Stimulated activated CD8-positive, alpha-beta memory T cell treated with anti-CD3 and anti-CD28 coated beads, Interleukin-7, amount 100 ng/mL, for 4 hours (primary cell): Measurements from ENCODE around the gene STK17A.

Source experiments
- DNase-seq, 2 donors: peaks; one replicate each; pipeline ENCODE4 v3.0.0-alpha.2; 2020; ENCODE audit warnings: low read depth in 2 of 2

Gene STK17A

DNA sequence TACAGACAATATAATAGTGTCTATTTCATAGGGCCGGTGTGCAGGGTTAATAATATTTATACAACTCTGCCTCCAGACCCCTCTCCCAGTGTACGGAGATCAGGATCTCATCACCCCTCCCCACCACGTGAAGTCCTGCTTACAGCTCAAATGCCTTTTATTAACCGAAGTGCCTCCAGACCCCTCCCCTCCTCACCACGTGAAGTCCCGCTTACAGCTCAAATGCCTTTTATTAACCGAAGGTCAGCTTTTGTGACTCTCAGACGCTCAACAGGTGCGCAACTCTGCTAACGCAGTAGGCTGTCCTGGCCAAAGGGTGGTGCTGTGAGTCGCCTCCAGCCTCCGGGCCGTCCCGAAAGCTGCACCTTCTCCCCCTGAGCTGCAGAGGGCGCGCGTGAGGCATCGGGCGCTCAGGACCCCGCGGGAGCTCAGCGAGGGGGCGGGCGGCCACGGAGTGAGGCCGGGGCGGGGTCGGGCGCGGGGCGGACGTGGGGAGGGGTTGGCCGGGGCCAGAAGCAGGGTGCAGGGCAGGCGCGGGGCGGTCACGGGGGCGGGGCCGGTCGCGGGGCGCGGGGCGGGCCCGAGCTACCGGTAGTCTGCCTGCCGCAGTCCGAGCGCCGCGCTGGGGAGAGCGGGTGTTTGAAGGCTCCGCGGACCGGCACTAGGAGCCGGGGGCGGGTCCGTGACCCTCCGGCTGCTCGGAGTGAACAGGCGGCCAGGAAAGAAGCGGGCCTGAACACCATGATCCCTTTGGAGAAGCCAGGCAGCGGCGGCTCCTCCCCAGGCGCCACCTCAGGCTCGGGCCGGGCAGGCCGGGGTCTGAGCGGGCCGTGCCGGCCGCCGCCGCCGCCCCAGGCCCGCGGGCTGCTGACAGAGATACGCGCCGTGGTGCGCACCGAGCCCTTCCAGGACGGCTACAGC lies at the start of gene STK17A:
STK17A (plus strand) TSS at position 606 of the 921 bp plus-strand sequence; CDS start at position 742, 136 bp downstream.
- DNase-seq = peak; percentile 90 to 94

DNA sequence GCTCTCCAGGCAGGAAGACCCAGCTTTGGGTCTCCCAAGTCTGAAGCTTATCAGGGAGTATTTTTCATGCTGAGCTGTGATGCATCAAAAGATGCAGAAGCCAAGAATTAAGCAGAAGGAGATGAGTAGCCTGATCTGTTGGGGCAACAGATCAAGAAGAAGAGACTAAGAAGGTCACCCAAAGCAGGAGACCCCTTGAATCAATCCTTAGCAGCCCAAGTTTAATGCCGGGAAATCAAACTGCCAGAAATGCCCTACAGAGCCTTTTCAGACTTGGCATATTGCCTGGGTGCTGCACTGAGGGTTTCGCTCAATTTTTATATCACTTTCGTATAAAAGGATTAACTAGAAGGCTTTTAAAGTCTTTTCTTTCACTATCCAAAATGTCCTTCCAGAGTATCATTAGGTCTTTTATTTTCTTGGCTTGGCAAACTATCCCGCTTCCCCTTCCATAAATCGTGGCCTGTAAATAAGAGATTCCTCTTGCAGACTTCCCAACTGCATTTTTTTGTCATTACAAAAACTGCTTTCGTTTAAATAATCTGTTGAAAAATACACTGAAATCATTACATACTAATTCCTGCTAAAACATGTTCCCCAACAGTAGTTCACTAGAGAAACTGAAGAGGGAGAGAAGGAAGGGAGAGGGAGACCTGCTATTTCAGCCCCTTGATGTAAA lies 49.0 kb upstream of the STK17A start:
- no peak for DNase-seq

DNA sequence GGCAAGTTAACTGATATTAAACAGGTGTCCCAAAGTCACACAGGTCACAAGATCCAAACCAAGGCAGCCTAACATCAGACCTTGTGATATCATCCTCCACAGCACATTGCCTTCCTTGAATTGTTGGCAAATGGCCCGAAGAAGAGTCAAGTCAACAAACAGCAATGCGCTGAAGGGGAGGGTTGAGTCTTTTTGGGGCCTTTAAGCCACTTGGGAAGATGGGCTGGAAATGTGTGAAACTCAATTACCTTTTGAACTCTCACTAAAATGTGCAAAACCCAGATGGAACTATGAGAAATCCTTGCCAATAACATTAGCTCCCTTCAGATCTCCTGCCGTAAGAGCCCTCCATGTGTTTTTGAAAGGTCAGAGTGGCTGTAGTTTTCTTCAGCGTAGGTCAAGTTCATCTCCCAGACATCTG lies 47.9 kb upstream of the STK17A start:
- DNase-seq = no peak

DNA sequence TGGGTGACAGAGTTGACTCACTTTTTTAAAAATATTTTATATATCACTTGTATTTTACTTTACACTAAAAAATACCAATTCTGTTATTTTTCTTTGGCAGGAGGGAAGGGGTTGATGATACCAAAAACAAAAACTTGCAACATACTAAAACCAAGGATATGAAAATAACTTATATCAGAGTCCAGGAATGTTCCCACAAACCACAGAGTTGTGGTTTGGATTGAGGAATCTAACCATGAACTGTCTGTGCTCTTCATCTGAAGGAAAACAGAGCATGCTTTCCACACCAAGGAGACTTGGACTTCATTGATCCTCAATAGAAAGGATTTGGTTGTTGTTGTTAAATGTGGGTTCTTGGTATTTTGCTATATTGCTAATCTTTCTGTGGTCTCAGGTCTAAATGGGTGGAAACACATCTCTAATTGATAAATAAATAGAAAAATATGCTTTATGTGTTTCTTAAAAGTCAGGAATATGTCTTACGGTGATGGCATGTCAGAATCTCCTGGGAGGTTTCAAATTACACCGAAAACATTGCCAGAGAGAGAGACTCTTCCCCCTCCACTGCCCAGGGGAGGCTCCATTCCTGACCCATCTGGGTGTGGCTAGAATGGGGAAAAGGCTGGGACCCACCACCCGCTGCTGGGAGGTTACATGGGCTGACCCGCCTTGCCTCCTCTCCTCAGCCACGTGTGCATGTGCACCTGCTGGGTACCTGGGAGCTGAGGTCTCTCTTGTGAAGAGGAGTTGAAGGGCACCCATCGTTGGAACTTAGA lies 46.9 kb upstream of the STK17A start:
- DNase-seq = no peak

DNA sequence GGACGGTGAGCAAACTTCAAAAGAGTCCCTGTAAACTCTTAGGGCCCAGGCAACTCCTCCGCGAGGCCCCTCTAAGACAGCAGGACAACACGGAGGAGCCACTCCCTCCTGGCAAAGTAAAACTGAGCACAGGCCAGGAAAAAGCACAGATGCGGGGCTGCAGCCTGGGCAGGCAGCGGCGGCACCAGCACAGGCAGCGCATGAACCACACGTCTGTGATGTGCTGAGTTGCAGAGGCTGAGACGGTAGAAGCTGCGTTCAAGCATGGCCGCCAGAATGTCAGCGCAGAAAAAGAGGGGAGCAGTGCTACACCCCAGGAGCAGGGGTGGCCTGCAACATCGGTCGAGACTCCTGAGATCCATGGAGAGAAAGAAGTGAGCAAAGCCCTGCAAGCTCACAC lies 46.1 kb upstream of the STK17A start:
- DNase-seq = no peak

DNA sequence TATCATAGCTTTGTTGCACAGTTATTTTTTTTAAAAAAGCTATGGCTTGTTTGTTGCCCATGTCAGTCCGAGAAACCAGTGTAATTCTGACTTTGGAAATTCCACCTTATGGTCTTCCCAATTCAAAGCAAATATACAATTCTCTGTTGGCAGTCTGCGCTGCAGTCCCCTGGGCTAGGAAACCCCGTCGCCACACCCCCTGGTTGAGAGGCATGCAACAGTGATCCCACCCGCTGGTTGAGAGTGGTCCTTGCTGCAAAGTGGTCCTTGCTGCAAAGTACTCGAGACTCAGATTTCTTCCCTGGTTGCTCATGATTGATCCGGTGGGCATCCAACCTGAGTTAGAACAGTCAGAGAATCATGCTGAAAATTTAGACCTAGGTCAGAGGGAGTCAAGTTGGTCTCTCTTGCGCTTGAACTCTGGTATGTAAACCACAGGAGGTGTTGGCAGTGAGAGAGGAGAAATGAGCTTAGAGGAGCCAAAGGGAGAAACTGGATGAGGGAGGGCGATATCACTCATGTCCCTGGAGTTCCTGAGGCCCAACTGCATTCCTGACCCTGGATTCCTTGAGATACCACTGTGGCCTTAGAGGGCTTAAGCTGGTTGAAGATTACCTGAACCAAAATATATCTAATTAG lies 45.0 kb upstream of the STK17A start:
- DNase-seq = no peak

DNA sequence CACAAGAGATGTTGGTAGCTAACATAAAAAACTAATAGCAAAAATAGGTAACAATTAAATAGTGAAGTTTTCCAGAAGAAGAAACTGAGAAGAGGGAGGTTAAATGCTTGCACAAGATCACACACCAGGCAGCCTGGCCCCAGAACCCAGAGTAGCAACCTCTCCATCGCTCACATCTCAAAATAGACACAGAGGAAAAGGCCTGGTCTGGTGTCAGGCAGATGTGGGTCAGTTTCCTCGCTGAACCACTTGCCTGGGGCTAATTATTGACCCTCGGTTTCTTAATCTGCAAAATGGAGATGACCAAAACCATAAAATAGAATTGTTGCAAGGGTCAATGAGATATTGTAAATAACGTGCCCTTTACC lies 44.5 kb upstream of the STK17A start:
- no peak for DNase-seq

DNA sequence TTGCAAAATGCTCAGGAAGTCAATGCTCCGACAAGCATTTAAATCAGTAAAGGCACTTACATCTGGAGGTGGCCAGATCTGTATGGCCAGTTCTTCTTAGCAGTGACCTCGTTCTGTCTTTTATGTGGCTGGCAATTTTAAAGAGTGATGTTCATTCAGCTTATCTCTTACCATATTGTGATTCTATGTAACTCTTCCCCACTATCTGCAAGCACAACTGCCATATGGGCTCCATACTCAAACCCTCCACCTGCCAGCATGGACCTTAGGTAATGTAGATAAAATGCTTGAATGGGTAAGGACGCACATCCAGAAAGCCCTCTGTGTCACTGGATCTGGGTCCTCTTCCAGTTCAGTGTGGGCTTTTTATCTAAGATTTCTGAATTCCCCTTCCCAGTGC lies 42.4 kb upstream of the STK17A start:
- DNase-seq = no peak

DNA sequence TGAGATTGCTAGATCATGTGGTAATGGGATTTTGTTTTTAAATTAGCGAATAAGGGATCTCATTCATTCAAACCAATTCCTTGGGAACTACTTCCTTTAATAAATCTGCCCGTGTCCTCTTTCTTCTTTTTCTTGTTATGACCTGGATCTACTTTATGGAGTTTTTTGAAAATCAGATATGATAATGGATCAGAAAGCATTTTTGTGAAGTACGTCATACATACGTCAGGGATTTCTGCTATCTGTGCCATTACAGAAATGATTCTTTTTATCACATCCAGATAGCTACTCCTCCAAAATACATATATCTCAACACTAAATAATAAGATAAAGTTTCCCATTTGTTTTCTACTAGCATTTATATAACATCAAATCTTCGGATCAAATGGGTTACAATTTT lies 40.2 kb upstream of the STK17A start:
- no peak for DNase-seq

DNA sequence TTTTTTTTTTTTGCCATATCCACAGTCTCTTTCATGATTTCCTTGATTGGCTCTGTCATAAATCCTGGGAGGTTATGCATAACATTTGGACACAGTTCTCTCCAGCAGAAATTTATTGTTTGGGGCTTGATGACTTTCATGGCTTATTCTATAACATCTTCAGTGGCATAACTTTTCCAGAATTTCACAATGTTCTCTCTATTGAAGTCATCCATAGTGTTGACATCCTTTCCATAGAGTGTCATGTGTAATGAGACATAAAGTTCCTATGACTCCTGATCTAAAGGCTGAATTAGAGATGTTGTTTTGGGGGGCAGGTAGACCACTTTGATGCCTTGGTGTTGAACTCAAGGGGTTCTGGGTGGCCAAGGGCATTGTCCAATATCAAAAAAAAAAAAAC lies 36.7 kb upstream of the STK17A start:
- DNase-seq = no peak

DNA sequence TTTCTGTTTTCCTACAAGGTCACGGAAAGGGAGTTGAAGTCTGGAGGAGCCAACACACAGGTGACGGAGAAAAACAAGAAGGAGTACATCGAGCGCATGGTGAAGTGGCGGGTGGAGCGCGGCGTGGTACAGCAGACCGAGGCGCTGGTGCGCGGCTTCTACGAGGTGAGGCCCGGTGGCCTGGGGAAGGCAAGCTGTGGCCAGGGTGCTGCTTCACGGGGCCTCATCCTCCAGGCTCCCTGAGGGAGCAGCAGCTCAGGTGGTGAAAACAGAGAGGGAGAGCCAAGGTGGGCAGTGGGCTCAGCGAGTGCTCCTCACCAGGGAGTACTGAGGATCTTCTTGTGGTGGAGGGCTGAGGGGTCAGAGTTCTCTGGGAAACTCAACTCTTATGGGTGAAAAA lies 32.5 kb upstream of the STK17A start:
- DNase-seq = no peak

DNA sequence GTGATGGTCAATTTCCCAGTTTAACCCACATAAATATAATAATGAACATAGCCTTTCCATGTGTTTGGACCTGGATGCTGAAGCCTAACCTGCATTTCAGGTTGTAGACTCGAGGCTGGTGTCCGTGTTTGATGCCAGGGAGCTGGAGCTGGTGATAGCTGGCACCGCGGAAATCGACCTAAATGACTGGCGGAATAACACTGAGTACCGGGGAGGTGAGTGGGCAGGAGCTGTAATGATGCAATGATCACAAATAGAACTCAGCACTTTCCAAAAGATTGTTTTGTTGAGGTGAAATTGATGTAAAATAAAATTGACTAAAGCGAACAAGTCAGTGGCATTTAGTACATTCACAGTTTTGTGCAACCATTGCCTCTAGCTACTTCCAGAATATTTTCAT lies 30.8 kb upstream of the STK17A start:
- no peak for DNase-seq

DNA sequence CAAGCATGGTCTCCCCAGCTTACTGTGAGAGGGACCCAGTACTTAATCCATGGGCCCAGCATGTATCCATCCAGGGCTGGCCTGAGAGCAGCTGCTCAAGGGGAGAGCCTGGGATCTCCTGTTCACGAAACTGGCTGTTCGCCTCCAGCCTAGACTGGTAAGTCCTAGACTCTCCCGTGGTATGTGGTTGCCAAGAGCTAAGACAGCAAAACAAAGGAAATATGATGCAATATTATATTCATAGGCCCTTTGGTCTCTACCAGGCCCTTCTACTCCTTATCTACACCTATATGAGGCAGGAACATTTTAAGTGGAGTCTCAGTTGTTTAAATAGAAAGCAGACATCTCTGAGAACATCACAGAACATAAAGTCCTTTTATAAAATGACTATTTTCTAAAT lies 28.9 kb upstream of the STK17A start:
- no peak for DNase-seq

DNA sequence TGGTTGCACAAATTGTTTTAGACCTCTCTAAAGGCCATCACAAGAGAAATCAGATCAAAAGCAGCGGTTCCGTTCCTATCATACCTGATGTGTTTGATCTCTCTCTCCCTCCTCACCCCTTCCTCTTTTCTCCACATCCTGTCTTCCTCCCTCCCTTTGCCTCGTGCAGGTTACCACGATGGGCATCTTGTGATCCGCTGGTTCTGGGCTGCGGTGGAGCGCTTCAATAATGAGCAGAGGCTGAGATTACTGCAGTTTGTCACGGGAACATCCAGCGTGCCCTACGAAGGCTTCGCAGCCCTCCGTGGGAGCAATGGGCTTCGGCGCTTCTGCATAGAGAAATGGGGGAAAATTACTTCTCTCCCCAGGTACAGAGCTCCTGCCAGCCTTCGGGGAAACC lies 28.5 kb upstream of the STK17A start:
- no peak for DNase-seq

DNA sequence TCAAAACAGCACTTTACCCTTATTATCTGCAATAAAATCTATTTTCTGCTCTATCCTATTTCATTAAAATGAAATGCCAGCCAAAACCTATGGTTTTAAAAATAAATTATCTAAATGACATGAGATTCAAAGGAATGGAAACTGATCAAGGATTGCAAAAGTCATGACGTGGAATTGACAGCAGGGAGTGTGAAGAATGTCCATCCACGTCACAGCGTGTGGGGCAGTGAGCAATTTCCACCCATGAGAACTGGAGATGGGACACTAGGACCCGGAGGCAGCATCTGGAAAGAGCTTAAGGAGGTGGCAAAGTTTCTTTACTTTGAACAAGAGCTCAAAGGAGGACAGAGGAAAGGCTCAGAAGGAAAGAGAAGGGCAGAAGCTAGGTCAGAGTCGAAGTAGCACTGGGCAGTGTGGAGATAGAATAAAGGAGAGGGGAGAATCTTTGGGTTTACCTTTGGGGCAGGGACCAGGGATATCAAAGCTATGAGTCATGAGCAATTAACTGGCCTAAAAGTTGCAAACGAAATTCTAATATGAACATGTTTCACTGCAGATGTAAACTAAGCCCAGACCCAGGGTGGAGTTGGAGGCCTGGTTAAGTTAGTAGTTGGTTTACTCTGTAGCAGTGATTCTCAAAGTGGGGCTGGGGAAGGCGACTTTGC lies 24.9 kb upstream of the STK17A start:
- DNase-seq = no peak

DNA sequence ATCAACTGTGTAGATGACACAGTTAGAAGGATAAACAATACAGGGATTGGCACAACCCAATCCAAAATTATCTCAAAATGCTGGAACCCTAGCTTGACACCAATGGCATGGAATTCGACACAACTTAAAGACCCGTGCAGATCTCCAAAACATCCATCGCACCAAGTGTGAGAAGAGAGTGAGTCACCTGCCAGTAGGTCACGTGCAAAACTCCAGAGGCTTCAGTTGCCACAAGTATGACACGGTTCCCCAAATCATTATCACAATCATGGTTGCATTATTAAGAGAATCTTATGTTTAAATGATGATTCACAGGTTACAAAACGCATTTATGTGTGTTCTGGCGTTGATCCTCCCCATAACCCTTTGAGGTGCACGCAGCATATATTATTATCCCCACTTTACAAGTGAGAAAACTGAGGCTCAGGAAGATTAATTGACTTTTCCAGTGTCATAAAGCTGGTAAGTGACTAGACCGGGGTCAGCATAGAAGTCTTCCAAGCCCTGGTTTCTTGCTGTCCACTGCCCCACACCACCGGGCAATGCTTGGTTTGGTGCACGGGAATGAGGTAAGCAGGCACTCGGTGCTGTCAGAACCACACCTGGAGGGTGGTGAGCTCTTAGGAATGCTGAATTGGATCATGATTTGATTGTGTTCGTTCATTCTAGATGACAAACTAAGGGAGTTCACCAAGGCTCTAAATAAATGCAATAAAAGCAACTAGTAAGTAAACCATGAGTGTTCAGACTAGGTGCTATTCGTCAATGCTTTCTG lies 23.6 kb upstream of the STK17A start:
- DNase-seq = no peak

DNA sequence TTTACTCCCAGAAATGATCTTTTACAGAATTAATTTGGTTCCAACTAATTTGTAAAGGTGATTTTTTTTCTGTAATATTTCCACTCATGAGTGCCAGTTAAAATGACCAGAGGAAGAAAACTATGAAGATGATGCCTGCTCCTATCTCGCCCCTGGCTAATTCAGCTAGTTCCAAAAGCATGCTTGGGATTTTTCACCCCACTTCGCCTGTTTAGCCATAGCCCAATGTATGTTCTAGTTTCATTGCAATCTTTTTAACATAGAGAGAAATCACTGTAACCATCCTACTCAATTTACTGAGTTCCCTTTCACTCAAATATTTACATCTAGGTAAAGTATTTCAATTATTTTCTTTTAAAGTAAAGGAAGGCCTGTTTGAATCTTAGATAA lies 23.0 kb upstream of the STK17A start:
- DNase-seq = no peak

DNA sequence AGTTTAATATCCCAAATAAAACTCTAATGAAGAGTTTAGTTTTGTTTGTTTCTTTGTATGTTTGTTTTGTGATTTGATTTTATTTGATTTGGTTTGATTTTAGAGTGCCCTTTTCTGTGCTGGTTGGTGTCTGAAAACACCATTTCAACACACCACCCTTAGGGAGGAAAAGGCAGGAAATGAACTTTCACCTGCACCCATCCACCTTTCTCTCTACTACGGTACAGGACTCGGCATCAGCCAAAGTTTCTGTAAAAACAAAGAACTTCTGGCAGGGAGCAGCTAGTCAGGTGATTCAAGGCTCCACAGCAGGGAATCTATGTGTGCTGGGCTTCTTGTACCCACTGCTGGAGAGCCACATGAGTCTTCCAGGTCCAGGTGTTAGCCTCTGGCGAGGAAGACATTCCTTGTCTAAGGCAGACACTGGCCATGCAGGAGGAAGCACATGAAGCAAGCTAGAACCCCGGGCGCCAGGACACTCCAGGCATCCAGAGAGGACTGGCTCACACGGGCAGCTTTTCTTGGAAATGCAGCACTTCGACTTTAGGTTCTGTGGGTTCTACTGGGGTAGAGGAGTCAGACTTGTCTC lies 22.1 kb upstream of the STK17A start:
- DNase-seq = no peak

DNA sequence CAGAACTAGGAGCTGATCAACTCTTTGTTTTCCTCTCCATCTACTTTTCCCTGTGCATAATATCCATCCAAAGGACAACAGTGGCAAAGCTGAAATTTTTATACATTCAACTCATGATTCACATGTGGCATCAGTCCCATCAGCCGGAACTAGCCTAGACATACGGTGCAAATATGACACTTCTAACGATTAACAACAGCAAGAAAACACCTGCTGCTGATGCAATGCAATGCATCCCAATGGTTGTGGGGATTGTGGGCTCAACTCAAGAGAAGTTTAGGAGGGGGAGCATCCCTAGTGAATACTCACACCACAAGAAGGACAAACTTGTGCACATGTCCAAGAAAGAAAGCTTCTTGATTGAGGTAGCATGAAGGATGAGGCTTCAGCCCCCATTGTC lies 20.5 kb upstream of the STK17A start:
- no peak for DNase-seq

DNA sequence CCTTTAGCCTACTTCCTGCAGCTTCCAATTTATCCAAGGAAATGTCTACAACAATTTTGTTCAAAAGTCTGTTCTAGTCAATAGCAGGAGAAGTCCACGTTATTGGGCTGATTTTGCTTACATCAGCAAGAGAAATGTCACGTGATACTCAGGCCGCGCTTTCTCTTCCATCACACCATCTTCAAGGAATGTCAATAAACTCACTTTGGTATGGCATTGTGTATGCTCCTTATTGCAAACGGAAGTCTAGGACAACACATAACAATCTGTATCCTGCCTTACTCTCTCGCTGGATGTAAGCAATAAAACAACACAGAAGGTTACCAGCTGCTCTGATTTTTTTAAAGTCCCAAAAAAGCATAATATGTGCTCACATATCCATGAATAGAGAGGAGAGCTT lies 17.1 kb upstream of the STK17A start:
- no peak for DNase-seq
